GM10248 (cell line): ENCODE data around the gene PYGO2.
A peak's percentile ranks its signal among the peaks of the same experiment; 100 is the strongest.

Experiments
- CTCF ChIA-PET: fragments of 300-600 bp; sonication (Branson Sonifier 250); formaldehyde crosslinking; extraction: SDS; loops from one replicate; lab custom pipeline; 2021; ENCODE audit warnings: antibody characterized with exemption; lab: Yijun Ruan, JAX
- POLR2A ChIA-PET: fragments of 350-650 bp; sonication (Branson Sonifier 250); formaldehyde crosslinking; extraction: SDS; loops from one replicate; lab custom pipeline; 2020; ENCODE audit warnings: antibody characterized with exemption; lab: Yijun Ruan, JAX
- DNase-seq: peaks from one replicate; pipeline ENCODE4 v3.0.0; 2012; ENCODE audit errors: extremely low spot score
- TF ChIP-seq, protein P1 (sequence below): IDR thresholded peaks from 2 replicates; pipeline ENCODE4 v1.5.1; 2012; ENCODE audit warnings: mild to moderate bottlenecking, low read depth; ENCODE audit errors: extremely low read depth, missing control alignments, control extremely low read depth

Gene PYGO2

DNA sequence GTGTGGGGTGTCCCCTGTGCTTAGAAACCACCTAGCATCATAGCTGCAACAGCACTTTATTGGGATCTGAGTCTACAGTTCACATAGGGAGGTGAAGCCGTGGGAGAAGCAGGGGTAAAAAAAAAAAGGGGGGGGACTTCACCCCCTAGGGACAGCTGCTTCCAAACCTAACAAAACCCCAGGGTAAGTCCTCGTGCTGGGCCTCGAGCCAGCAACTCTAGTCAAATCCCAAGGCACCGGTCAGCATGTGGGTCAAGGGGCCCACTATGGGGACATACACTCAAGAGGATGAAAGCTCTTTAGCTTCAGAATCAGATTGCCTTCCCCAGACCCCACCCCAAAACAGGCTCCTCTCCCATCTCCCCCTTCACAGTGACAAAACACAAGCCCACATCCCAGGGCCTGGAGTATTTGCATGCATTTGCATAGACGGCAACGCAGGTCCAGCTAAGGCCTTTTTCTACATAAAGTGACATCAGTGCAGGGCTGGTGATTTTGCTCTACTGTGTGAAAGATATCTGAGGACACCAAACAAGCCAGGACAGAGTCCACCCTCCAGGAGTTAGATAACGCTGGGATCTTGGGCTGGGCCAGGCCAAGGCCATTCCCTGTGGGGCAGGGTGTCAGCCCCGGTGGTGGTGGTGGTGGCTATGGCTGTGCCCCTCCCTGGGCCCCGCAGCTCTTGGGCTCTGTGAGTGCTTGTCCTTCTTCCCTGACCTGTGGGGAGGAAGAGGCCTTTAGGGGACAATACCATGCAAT is 17.0 kb downstream of the PYGO2 start:
- CTCF ChIA-PET = interaction anchor here (0.6 to 3.3 kb wide), 29 partner anchors 9 to 464 kb away, joined by 3 to 26 read pairs (median 4); partner anchors contain the start of genes ADAM15, EFNA4, PYGO2 and SHC1
- no peak for DNase-seq
- POLR2A ChIA-PET = interaction anchor here (0.8 to 1.6 kb wide), 3 partner anchors 8 to 10 kb away, joined by 3 to 5 read pairs (median 3); partner anchors contain the start of gene PMVK
- TF ChIP-seq, protein P1, sequence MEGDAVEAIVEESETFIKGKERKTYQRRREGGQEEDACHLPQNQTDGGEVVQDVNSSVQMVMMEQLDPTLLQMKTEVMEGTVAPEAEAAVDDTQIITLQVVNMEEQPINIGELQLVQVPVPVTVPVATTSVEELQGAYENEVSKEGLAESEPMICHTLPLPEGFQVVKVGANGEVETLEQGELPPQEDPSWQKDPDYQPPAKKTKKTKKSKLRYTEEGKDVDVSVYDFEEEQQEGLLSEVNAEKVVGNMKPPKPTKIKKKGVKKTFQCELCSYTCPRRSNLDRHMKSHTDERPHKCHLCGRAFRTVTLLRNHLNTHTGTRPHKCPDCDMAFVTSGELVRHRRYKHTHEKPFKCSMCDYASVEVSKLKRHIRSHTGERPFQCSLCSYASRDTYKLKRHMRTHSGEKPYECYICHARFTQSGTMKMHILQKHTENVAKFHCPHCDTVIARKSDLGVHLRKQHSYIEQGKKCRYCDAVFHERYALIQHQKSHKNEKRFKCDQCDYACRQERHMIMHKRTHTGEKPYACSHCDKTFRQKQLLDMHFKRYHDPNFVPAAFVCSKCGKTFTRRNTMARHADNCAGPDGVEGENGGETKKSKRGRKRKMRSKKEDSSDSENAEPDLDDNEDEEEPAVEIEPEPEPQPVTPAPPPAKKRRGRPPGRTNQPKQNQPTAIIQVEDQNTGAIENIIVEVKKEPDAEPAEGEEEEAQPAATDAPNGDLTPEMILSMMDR = no peak

DNA sequence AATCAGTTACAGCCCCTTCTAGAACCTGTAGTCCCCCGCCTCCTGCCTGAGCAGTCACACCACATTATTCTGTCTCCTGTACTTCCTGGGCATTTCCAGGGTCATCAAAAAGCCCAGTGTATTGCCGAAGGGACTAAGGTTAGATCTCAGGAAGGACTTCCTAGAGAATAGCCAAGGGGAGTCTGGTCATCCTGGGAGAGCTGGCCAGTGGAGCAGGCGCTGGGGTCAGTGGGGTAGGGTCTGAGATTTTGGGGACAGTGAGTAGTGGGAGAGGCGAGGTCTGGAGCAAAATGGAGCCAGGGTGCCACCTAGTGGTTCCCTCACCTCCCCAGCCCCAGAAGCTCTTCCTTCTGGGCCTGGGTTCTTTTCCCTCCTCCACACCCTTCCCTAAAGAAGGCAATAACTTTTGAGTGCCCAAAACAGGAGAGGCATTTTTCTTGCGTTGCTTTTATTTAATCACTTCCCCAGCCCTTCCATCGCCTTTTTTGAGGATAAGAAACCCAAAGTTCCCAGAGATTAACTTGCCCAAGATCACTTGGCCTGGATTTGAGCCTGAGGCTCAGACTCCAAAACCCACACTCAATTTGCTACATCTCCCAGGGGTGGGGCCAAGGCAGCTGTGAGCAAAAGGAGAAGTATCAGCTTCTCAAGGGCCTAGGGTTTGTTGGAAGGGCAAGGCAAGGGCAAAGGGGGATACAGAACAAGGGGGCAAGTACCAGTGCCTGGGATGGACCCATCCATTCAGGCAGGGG is 17.8 kb downstream of the PYGO2 start:
- TF ChIP-seq, protein P1 = peak; percentile 89
- DNase-seq = peak; percentile 66
- ChIA-PET POLR2A (interaction anchor here (0.5 to 1.6 kb wide), 3 partner anchors 9 to 18 kb away, joined by 3 to 5 read pairs (median 3); no protein-coding TSS in a partner anchor), CTCF (interaction anchor here (0.5 to 3.3 kb wide), 29 partner anchors 8 to 463 kb away, joined by 3 to 26 read pairs (median 4); partner anchors contain the start of genes ADAM15, KCNN3, PYGO2 and SHC1)

DNA sequence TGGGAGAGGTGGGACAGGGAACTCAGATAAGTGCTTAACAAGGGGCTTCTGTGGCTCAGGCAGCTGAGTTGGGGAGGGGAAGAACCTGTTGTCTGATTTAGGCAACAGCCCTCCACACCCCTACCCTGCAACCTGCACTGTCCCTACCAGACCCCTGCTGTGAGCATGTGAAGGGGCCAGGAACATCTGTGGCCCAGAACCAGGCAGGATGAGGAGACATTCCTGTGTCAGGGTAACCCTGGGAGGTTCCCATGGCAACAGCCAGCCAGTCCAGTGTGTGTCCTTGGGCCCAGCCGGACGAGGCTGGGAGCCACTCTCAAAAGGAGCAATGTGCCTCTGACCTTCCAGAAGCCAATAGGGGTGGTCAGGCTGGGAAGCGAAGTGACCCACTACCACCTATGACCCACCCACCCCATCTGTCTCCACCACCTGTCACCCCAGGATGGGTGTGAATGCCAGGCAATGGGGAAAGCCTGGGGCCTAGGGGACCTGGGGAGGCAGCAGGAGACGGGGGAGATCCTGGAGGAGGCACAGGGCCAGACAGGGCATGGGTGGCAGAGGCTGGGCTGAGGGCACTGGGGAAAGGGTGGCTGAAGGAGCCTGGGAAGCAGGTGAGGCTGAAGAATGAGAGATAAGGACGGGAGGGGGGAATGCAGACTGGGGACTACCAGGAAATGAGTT is 20.1 kb downstream of the PYGO2 start:
- ChIA-PET CTCF (interaction anchor here (0.9 to 1.6 kb wide), 6 partner anchors 41 to 381 kb away, joined by 3 to 9 read pairs (median 4); partner anchors contain the start of gene FLAD1), POLR2A (interaction anchor here (2.1 kb wide), 1 partner anchor 33 kb away, joined by 6 read pairs; the partner anchor contains the start of gene CKS1B)
- DNase-seq = no peak
- TF ChIP-seq, protein P1 = no peak

DNA sequence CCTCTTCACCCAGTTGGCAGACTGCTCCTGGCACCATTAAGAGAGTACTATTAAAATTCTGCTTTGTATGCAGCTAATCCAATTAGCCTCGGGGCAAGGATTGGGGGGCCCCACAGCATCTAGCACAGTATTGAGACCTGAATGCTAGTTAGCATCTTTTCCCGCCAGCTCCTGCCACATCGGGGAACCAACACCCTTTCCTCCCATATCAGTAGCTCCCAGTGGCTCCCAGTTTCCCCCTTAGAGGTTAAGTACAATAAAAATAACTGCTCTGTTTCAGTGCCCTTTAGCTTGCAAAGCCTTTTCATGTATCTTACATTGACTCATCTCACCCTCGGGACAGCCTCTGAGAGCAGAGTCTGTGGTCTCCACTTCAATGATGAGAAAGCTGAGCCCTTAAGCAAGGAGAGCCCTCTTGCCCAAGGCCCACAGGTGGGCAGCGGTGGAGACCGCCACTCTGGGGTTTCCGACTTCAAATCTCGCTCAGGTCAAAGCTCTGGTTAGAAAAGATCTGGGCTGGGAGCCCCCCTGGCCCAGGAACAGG is 20.9 kb downstream of the PYGO2 start:
- ChIA-PET CTCF (interaction anchor here (0.9 to 1.6 kb wide), 6 partner anchors 42 to 381 kb away, joined by 3 to 9 read pairs (median 4); partner anchors contain the start of gene FLAD1), POLR2A (interaction anchor here (1.0 to 2.1 kb wide), 2 partner anchors 34 to 60 kb away, joined by 3 to 6 read pairs; partner anchors contain the start of gene CKS1B)
- TF ChIP-seq, protein P1 = no peak
- DNase-seq = peak; percentile 40

DNA sequence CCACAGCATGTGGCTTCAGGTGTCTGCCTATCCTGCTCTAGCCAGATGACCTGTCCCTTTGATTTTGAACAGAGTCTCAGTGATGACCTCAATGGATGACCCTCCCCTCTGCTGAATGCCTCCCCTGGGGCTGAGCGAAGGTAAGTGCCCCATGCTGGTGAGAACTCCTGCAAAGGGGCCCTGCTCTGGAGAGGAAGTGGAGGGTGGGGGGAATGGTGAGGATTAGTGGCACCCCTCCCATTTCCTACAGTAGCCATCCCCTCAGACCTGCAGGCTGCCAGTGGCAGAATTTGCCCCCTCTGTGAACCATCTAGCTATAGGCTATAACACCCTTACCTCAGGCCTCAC is 21.4 kb downstream of the PYGO2 start:
- no peak for DNase-seq
- ChIA-PET POLR2A (interaction anchor here (1.0 to 2.1 kb wide), 2 partner anchors 34 to 61 kb away, joined by 3 to 6 read pairs; partner anchors contain the start of gene CKS1B), CTCF (interaction anchor here (1.0 to 1.6 kb wide), 5 partner anchors 121 to 380 kb away, joined by 3 to 9 read pairs (median 5); no protein-coding TSS in a partner anchor)
- TF ChIP-seq, protein P1 = no peak
